ENCODE measurements around the gene RNASE8.

The RNASE8 gene

DNA sequence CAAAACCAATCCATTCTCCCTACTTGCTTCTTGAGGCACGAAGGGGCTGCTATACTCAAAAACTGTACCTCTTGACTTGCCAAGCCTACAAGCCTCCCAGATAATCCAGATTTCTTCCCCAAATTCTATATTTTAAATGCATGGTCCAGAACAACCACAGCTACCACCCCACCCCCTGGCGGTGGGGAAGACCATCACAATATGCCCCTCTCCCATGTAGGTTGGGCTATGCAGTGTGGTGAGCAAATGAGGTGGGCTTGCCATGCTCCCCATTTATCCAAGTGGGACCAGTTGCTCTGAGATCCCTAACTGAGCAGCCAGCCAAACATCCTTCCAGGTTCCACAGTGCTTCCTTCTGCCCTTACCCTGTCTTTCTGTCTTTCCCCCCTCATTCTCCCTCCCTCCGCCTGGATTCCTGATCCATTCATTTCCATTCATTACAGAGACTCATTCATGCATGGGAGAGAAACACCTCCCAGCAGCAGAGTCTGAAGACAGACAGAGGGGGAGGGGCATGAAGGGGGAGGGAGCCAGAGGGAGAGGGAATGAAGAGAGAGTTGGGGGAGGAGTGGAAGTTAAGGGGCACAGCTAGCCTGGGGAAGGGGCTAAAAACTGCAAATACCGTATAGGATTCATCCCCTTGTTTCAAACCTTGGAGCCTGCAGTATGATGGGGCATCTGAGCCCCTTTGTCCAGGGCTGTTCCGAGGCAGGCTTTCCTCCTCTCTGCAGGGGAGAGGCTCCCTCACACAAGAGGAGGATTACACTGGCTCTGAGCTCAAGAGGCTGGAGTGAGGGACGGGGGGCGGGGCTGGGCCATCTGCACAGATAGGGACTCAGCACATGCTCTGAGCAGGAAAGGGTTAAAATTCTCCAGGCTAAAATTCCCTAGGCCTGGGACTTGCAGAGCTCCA is 36.4 kb downstream of the RNASE8 start:
- DNase-seq: no peak

- DNase-seq: no peak
Observed at GRCh38 chr14:21095430-21096205, 38.0 kb downstream of the RNASE8 start.

- DNase-seq: no peak
Observed at GRCh38 chr14:21096438-21096837, 38.8 kb downstream of the RNASE8 start.

DNA sequence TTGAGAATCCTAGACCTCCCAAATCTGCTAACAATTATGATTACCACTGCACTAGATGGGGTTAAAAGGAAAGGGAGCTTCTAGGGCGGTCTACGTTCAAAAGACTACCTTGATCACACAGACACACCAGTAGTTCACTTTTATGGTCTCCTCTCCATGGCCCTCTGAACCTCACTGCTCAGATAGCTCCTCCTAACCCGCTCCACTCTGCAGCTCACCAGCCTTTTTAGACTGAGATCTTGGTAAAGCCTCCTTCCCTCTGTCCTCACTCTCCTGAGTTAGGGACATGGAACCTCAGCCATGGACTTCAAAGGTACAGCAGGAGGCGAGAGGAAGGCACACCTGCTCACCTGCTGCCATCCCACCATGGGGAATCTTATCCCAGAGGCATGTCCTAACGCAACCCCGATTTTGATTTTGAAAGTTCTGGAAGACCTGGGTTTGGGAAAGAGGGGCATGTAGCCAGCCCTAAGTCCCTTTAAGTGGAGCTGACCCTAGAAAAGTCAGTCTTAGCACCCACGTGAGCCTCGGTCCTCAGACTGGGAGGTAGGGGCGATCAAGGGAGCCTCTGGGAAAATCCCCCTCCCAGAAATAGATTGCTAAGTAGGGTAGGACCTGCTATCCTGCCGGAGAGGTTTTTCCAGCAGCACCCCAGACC is 39.5 kb downstream of the RNASE8 start:
- DNase-seq: no peak

DNA sequence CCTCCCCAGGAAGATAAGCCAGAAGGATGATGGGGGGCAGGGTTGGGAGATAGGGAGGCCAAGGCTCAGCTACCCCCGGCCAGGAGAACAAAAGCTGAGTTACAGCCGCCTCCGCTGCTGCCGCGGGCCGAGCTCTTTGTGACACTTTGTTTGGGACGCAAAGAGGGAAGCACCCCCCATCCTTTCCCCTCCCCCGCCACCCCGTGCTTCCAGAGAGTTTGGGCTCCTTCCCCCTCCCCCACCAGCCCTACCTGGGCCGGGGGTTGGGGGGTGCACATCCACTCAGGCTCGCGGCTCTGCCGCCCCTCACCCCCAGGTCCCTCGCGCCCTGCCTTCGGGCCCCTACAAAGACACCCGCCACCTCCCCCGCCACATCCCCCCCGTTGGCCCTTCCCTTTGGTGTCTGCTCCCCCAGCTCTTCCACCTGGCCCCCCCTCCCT is 40.0 kb downstream of the RNASE8 start:
- DNase-seq: no peak

DNA sequence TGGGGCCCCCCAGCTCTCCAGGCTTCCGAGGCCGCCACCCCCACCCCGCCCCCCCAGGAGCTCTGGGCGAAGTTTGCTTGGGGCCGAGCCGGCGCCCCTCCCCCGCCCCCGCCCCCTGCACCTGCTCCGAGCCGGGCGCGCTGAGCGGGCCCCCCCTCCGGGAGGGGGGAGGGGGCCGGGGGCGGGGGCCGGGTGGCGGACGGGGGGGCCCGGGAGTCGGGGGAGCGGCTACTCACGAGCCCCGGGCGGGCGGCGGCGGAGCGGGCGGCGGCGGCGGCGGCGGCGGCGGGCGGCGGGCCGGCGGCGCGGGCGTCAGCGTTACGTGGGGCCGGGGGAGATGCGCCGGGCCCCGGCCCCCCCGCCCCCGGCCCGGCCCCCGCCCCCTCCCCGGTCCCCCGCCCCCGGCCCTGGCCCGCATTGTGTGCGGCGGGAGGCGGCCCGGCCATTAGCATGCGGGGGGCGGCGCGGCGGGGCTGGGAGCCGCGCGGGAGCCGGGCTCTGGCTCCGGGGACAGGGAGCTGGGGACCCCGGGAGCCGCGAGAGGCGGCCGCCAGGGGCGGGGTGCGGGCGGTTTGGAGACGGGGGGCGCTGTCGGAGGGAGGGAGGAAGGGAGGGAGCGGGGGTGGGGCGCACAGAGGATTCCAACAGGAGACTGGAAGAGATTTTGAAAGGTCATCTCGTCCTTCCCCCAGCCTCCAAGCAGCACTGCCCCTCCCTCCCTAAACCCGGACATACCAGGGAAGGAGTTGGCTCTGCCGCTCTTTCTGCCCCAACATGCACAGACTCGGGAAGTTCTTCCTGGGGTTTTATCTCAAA is 40.7 kb downstream of the RNASE8 start, which contains the start of gene ZNF219:
ZNF219 (minus strand) TSS at position 580 of the 816 bp plus-strand sequence. CDS start 5,064 bp downstream, outside the sequence.
- no peak for DNase-seq

DNA sequence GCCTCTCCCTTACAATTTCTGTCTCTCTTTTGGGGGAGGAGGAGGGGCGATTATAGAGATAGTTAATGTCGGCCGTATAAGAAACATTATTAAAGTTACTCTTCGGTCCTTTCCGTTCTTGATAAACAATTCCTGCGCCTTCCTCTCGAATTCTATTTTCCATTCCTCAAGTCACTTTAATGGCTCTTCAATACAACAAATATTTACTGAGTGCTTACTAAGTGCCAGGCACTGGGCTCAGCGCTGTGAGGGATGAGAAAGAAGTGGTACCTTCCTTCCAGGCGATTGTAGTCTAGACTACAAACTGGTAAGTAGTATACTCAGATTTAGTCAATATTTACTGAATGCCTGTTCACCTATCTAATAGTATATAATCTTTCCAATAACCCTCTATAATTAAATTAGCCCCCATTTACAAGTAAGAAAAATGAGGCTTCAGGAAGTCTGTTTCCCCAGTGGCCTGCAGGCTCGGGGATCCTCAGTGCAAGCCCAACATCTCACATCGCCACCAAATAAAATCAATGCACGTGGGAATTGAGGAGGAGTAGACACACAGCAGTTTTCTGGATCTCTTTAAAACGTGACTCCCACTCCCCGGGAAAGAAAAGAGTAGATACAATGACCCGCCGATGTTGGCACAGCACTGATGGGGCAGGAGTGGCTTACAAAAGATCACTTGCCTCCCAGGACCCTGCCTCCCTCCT is 41.4 kb downstream of the RNASE8 start:
- no peak for DNase-seq

GRCh38 chr14:21099596-21099985 is 42.0 kb downstream of the RNASE8 start:
- DNase-seq: no peak

DNA sequence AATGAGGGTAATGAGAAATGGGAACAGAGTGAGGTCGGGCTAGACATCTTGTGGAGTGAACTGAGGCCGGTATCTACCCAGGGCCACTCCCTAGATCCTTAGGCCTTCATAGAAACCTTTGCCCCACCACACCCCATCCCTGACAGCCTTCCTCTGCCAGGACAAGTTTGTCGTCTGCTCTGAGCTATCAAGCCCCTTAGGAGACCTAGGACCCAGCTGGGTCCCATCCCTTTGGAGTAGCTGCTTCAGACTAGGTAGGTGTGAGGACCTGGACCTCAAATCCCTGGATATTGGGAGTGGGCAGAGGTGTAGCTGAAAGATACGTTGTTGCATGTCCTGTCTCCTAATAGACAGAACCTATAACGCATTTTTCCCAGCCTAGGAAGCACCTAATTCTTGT is 43.3 kb downstream of the RNASE8 start, which contains the start of gene TMEM253:
TMEM253 (plus strand) TSS at position 136 of the 400 bp plus-strand sequence. CDS start 278 bp downstream, outside the sequence.
- DNase-seq: no peak

- DNase-seq: no peak
Observed at GRCh38 chr14:21101802-21102413, 44.3 kb downstream of the RNASE8 start.

DNA sequence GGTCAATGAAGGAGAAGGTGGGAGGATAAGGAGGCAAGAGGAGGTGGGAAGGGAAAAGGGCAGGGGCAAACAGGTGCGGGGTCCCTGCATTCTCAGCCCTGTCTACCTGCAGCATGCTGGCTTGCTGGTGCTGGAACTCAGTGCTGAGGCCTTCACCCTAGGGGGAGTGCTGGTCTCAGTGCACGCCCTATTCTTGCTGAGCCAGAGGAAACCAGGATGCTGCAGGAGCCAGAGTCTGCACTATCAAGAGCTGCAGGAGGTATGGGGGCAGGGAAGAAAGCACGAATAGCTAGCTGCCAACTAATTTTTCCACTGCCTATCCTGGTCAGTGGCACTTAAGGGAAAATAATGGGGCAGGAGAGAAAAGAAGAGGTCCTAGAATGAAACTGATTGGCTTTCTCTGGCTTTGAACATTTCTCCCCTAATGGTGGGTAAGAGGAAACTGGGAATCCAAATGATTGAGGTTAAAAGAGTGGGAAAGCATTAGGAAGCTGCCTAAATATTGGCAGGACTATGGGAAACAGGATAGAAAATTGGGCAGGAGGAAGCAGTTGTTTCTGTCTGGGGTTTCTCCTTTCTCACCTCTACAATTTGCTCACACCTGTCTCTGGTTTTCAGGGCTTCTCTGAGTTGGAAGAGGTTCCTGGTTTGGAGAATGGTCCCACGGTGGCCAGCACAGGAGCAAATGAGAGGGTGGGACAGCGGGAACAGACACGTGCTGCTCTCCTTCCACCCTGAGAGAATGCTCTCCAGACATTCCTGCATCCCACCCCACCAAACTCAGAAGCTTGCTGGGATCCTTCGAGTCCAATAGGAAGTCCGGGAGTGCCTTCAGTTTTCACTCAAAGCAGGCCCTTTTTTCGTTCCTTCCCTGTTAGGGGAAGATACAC is 45.1 kb downstream of the RNASE8 start:
- DNase-seq: no peak

GRCh38 chr14:21103411-21103709 is 45.7 kb downstream of the RNASE8 start:
- DNase-seq: no peak

- DNase-seq: peak; percentile 94 to 95
Observed at GRCh38 chr14:21103710-21104447, 46.3 kb downstream of the RNASE8 start.

- DNase-seq: peak; percentile 48 to 70
Observed at GRCh38 chr14:21104448-21105060, 46.9 kb downstream of the RNASE8 start.

GRCh38 chr14:21105095-21105494 is 47.5 kb downstream of the RNASE8 start:
- DNase-seq: no peak

GRCh38 chr14:21106176-21106497 is 48.5 kb downstream of the RNASE8 start:
- no peak for DNase-seq

GRCh38 chr14:21106498-21107282 is 49.1 kb downstream of the RNASE8 start:
- DNase-seq: peak; percentile 25 to 56

GRCh38 chr14:21107283-21107800 is 49.7 kb downstream of the RNASE8 start:
- DNase-seq: no peak

All from bone marrow (tissue), 2 donors.